AG09309 (cell line): ENCODE data around the gene NOS1AP.

ENCODE experiments used
- DNase-seq: peaks from one replicate; pipeline ENCODE4 v3.0.0-alpha.2; 2010; ENCODE audit warnings: low read depth
- H3K4me3 ChIP-seq: 2 replicates; pipeline ENCODE4 v1.5.1; 2011; ENCODE audit warnings: mild to moderate bottlenecking, low read depth, low read length, moderate library complexity; ENCODE audit not compliant: control insufficient read depth
- TF ChIP-seq, protein P1 (sequence below): IDR thresholded peaks from 2 replicates; pipeline ENCODE4 v1.5.1; 2011; ENCODE audit warnings: mild to moderate bottlenecking, low read depth, low read length, inconsistent platforms; ENCODE audit not compliant: insufficient read depth, control insufficient read depth; ENCODE audit errors: missing control alignments

The NOS1AP gene

DNA sequence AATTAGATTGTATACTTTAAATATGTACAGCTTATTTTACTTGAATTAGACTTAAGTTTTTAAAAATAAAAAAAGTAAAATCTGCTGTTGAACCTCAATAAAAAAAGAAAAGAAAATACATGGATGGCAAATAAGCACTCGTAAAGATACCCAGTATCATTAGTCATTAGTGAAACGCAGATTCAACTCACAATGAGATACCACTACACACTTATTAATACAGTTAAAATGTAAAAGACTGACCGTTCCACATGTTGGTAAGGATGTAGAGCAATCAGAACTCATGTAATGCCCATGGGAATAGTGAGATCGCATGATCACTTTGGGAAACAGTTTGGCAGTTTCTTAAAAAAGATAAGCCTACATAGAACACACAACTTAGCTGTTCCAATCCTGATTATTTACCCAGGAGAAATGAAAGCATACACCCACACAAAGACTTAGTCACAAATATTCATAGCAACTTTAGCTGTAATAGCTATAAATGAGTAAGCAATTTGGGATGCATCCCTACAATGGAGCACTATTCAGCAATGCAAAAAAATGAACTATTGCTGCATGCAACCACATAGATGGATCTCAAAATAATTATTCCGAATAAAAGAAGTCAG is 335.2 kb downstream of the NOS1AP start:
- DNase-seq = peak; percentile 65
- H3K4me3 ChIP-seq = no peak overlapping the region
- TF ChIP-seq, protein P1, sequence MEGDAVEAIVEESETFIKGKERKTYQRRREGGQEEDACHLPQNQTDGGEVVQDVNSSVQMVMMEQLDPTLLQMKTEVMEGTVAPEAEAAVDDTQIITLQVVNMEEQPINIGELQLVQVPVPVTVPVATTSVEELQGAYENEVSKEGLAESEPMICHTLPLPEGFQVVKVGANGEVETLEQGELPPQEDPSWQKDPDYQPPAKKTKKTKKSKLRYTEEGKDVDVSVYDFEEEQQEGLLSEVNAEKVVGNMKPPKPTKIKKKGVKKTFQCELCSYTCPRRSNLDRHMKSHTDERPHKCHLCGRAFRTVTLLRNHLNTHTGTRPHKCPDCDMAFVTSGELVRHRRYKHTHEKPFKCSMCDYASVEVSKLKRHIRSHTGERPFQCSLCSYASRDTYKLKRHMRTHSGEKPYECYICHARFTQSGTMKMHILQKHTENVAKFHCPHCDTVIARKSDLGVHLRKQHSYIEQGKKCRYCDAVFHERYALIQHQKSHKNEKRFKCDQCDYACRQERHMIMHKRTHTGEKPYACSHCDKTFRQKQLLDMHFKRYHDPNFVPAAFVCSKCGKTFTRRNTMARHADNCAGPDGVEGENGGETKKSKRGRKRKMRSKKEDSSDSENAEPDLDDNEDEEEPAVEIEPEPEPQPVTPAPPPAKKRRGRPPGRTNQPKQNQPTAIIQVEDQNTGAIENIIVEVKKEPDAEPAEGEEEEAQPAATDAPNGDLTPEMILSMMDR = no peak

DNA sequence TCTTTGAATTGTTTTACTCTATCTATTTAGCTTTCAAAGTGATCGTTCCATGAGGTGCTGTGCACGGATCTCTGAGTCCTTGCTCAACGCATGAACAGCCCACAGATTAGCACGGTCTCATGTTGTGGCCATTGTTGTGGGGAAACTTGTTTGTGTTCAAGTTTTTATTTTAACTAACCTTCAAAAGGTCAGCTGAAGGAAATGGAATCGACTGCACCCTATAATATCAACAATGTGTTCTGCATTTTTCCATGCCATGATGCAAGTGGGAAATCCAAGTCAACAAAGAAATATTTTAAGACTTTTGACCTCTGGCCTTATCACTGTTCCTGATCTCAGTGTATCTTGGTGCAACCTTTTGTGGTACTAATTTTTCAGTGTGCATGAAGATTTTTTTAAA is 336.3 kb downstream of the NOS1AP start:
- TF ChIP-seq, protein P1 = no peak
- no peak for DNase-seq

DNA sequence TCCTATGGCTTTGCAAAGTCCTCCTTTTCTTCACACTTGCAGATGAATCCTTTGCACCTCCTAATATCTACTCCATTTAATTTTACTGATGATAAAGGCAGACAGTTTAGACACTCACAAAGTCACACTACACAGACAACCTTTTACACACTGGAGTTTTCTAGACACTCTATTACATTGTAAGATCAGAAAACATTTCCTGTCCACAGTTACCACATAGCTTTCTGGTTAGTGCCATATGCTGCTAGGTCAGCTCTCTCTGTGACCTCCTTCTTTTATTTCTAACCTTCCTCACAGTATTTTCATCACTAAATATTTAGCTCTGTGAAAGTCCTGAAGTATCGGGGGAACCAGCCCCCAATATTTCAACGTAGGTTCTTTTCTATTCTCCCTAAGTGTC is 337.3 kb downstream of the NOS1AP start:
- DNase-seq = no peak
- H3K4me3 ChIP-seq = no peak overlapping the region
- TF ChIP-seq, protein P1 = no peak

More for the DNA sequence above, 336.3 kb downstream of the NOS1AP start:
- no peak overlapping the region for H3K4me3 ChIP-seq

DNA sequence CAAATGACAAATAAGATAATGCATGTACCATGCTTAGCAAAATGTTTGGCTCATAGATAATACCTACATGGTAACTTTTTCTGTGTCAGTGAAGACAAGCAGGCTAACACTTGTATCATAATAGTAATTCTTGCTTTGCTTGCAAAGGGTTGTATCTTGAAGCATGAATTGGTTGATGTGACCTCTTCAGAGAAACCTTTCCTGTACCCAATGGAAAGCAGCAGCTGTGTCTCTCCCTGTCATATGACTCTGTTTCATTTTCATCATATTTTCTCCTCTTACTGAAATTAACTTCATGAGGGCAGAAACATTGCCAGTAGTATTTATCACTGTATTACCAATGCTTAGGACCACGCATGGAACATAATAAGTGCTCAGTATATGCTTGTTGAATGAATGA is 338.0 kb downstream of the NOS1AP start:
- H3K4me3 ChIP-seq = no peak overlapping the region
- TF ChIP-seq, protein P1 = no peak
- DNase-seq = no peak

DNA sequence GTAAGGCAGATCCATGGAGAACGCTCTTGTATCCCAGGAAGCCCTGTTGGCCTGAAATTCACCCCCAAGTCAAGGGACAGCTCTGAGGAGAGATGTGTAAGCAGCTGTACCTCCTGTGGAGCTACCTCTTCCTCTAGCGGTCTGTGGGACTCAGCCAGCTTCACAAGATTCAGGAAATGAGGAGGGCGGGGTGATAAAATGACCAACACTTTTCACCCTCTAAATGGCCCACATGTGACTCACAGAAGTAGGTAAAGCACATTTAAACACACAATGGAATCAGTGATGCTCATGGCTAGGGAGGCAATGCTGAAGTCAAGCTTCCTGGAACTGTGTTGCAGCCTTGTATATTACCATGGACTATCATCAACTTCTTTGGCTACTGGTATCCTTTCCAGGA is 342.5 kb downstream of the NOS1AP start, which contains the start of gene SH2D1B:
Gene SH2D1B, minus strand, starts transcription at position 135 of the 400 bp plus-strand sequence. Its CDS starts 120 bp downstream, at position 15.
- no peak for DNase-seq
- no peak within 1 kb of the TSS for H3K4me3 ChIP-seq
- TF ChIP-seq, protein P1 = no peak

DNA sequence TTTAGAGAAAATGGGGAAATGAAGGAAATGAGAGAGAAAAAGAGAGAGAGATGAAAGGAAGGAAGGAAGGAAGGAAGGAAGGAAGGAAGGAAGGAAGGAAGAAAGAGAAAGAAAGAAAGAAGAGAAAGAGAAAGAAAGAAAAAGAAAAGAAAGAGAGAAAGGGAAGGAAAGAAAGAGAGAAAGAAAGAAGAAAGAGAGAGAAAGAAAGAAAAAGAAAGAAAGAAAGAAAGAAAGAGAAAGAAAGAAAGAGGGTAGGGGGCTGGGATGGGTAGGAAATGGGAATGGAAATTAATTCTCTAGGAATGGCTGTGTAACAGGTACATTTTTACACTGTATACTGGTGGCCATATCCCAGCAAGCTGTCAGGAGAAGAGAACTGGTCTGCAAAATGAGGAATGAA is 346.7 kb downstream of the NOS1AP start:
- no peak overlapping the region for H3K4me3 ChIP-seq
- no peak for DNase-seq
- TF ChIP-seq, protein P1 = no peak
